ENCODE measurements around the gene STAB2. TPM values are rescaled to one million over a fixed set of nuclear protein-coding genes. Genes with fewer than 3 reads are reported as not detected.

Gene STAB2
- total and polyA plus RNA-seq, 2 of the 4 experiments (the other 2 are of a cell fraction): not detected

- no peak overlapping the region for H2AFZ ChIP-seq (replicated peaks; ENCODE audit: low read length, poor library complexity)
- H4K8ac ChIP-seq (ENCODE audit: low read depth in 2 of 2, low read length in 2 of 2): no peak overlapping the region
- no peaks in the 10 kb centered on the region for H3K79me1 ChIP-seq (ENCODE audit: low read depth in 1 of 2, low read length in 2 of 2)
- H3K4me2 ChIP-seq (ENCODE audit: low read depth, low read length): no peak overlapping the region
- no peak overlapping the region for H3K56ac ChIP-seq (ENCODE audit: extremely low read depth, insufficient read depth, low read length)
- H3K27ac ChIP-seq (ENCODE audit: insufficient read depth, low read length): no peak overlapping the region
- H2BK5ac ChIP-seq (ENCODE audit: low read depth, low read length, poor library complexity, severe bottlenecking): no peak overlapping the region
- H3K9me1 ChIP-seq (ENCODE audit: insufficient read depth, low read length): peaks cover 15% of the 10 kb centered on the region
- no peak overlapping the region for H2AK5ac ChIP-seq (ENCODE audit: low read depth, low read length)
- H2BK20ac ChIP-seq (ENCODE audit: low read depth, low read length): no peak overlapping the region
- POLR2A ChIA-PET (ENCODE audit: unreplicated experiment): no interaction called here
- no peaks in the 10 kb centered on the region for H3K27me3 ChIP-seq (ENCODE audit: control insufficient read depth, insufficient read depth, low read length)
- no peak overlapping the region for H4K91ac ChIP-seq (ENCODE audit: insufficient read depth, low read depth, low read length)
- intact Hi-C loops (cut with micrococcal nuclease) (no loop called here), dilution Hi-C loops (cut with HindIII; ENCODE audit: low sequenced_read_pairs, unreplicated experiment) (no loop called here), in situ Hi-C loops (cut with MboI; ENCODE audit: low sequenced_read_pairs) (no loop called here)
- H3K4me1 ChIP-seq (ENCODE audit: control insufficient read depth, insufficient read depth, low read length): peaks cover 8% of the 10 kb centered on the region
- no peak overlapping the region for H3K23ac ChIP-seq (ENCODE audit: low read depth, low read length)
- no peak overlapping the region for H2BK15ac ChIP-seq (ENCODE audit: low read depth, low read length)
- no peaks in the 10 kb centered on the region for H3K9me3 ChIP-seq (ENCODE audit: control insufficient read depth, insufficient read depth, low read length)
- H2AK9ac ChIP-seq (replicated peaks; ENCODE audit: low read depth, low read length, poor library complexity): no peak overlapping the region
- H3K18ac ChIP-seq (ENCODE audit: low read depth, low read length): no peak overlapping the region
- H3K36me3 ChIP-seq (ENCODE audit: control insufficient read depth, insufficient read depth, low read length): peaks cover 29% of the 10 kb centered on the region
- no peak overlapping the region for H4K5ac ChIP-seq (ENCODE audit: low read depth, low read length)
- no peak overlapping the region for H2BK120ac ChIP-seq (ENCODE audit: low read depth, low read length)
- ATAC-seq (ENCODE audit: low read depth) (no peak), DNase-seq (no peak)
- no peak for TF ChIP-seq RFX5 (IDR thresholded peaks at IDR 0.05; ENCODE audit: low read depth, low read length)
- TF ChIP-seq, protein P1, sequence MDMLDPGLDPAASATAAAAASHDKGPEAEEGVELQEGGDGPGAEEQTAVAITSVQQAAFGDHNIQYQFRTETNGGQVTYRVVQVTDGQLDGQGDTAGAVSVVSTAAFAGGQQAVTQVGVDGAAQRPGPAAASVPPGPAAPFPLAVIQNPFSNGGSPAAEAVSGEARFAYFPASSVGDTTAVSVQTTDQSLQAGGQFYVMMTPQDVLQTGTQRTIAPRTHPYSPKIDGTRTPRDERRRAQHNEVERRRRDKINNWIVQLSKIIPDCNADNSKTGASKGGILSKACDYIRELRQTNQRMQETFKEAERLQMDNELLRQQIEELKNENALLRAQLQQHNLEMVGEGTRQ (IDR thresholded peaks at IDR 0.05; ENCODE audit: low read depth, low read length): no peak
- no peak for TF ChIP-seq MAZ (IDR thresholded peaks at IDR 0.05; ENCODE audit: borderline replicate concordance, low read depth, low read length)
- TF ChIP-seq FOS (IDR thresholded peaks at IDR 0.05; ENCODE audit: low read depth, low read length): no peak
- TF ChIP-seq SMC3 (IDR thresholded peaks at IDR 0.05; ENCODE audit: low read depth, low read length): no peak
- no peak for TF ChIP-seq CEBPB (IDR thresholded peaks at IDR 0.05; ENCODE audit: low read depth, low read length)
- TF ChIP-seq POLR2A (IDR thresholded peaks at IDR 0.05; ENCODE audit: low read depth, low read length): no peak
- no peak for TF ChIP-seq CTCF (conservative IDR thresholded peaks at IDR 0.05; ENCODE audit: low read depth, low read length)
- TF ChIP-seq MAFK (IDR thresholded peaks at IDR 0.05; ENCODE audit: low read depth, low read length): no peak
- no peak for TF ChIP-seq MXI1 (IDR thresholded peaks at IDR 0.05; ENCODE audit: borderline replicate concordance, low read depth, low read length)
- TF ChIP-seq, protein P2, sequence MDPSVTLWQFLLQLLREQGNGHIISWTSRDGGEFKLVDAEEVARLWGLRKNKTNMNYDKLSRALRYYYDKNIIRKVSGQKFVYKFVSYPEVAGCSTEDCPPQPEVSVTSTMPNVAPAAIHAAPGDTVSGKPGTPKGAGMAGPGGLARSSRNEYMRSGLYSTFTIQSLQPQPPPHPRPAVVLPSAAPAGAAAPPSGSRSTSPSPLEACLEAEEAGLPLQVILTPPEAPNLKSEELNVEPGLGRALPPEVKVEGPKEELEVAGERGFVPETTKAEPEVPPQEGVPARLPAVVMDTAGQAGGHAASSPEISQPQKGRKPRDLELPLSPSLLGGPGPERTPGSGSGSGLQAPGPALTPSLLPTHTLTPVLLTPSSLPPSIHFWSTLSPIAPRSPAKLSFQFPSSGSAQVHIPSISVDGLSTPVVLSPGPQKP (IDR thresholded peaks at IDR 0.05; ENCODE audit: borderline replicate concordance, low read depth, low read length): no peak
- TF ChIP-seq RAD21 (IDR thresholded peaks at IDR 0.05; ENCODE audit: low read length): no peak
- no peak for TF ChIP-seq CHD1 (IDR thresholded peaks at IDR 0.05; ENCODE audit: low read depth, low read length)
- TF ChIP-seq BHLHE40 (IDR thresholded peaks at IDR 0.05; ENCODE audit: low read depth, low read length): no peak
- no peak for TF ChIP-seq NFE2L2 (IDR thresholded peaks at IDR 0.05; ENCODE audit: low read depth, low read length)
- no peak for TF ChIP-seq RCOR1 (IDR thresholded peaks at IDR 0.05; ENCODE audit: insufficient replicate concordance, low read length)
- CTCF ChIA-PET: interaction anchor here (1.4 kb wide), 1 partner anchor 11 kb away, joined by 4 read pairs; no protein-coding TSS in a partner anchor
- 100% methylated on average over 1 of the region's 3 CpGs; no CpG with 5 or more reads in 1 of the 2 experiments for WGBS, 2 experiments (ENCODE audit: extremely low coverage in 2 of 2, insufficient read length in 1 of 2)
- BruUV-seq (replicated peaks): no TSS peak
- no peak overlapping the region for H3K9ac ChIP-seq (ENCODE audit: low read depth, low read length)
- H3K4me3 ChIP-seq (ENCODE audit: insufficient read depth, low read depth, low read length): no peak overlapping the region
- no peak overlapping the region for H3K14ac ChIP-seq (replicated peaks; ENCODE audit: low read depth, low read length)
- no peaks in the 10 kb centered on the region for H4K20me1 ChIP-seq (ENCODE audit: insufficient read depth, low read length)
- no peak overlapping the region for H3K4ac ChIP-seq (ENCODE audit: low read depth, low read length)
These were observed 193.9 kb downstream of the STAB2 start for GRCh38 chr12:103780992-103781391.
